IMR-90 (cell line): Measurements from ENCODE around the gene DUSP6. TPM values are rescaled to one million over a fixed set of nuclear protein-coding genes. Genes with fewer than 3 reads are reported as not detected.

Experiments
- ATAC-seq: fragments of 200-7000 bp; cut with Tn5 transposase; 2 replicates; pipeline ENCODE4 v1.9.1; 2020; ENCODE audit warnings: low read depth, mild to moderate bottlenecking, moderate library complexity
- BruUV-seq: library from RNA; stranded (reverse); fragments of 400-500 nt; replicated peaks from 2 replicates; lab custom pipeline; 2021; lab: Mats Ljungman, UMichigan
- CTCF ChIA-PET: fragments of 300-600 bp; formaldehyde crosslinking; extraction: SDS; loops from one replicate; lab custom pipeline; 2021; ENCODE audit warnings: antibody characterized with exemption; lab: Yijun Ruan, JAX
- POLR2A ChIA-PET: fragments of 300-600 bp; sonication (Branson Sonifier 250); formaldehyde crosslinking; loops from one replicate; lab custom pipeline; 2022; ENCODE audit warnings: antibody characterized with exemption; ENCODE audit not compliant: unreplicated experiment; lab: Charles Lee
- DNase-seq: peaks from one replicate; pipeline ENCODE4 v3.0.0; 2013
- H2AFZ ChIP-seq: replicated peaks from 2 replicates; pipeline ENCODE3; 2013; ENCODE audit warnings: low read length, mild to moderate bottlenecking; ENCODE audit not compliant: poor library complexity
- H2AK5ac ChIP-seq: 2 replicates; pipeline ENCODE4 v1.6.1; 2013; ENCODE audit warnings: low read depth, low read length, inconsistent platforms
- H2AK9ac ChIP-seq: replicated peaks from 2 replicates; pipeline ENCODE3; 2013; ENCODE audit warnings: mild to moderate bottlenecking, low read depth, low read length, moderate library complexity; ENCODE audit not compliant: poor library complexity
- H2BK120ac ChIP-seq: 2 replicates; pipeline ENCODE4 v1.6.1; 2013; ENCODE audit warnings: low read depth, low read length, inconsistent platforms
- H2BK15ac ChIP-seq: 3 replicates; pipeline ENCODE4 v1.6.1; 2013; ENCODE audit warnings: low read depth, low read length, inconsistent platforms
- H2BK20ac ChIP-seq: 2 replicates; pipeline ENCODE4 v1.6.1; 2013; ENCODE audit warnings: low read depth, mild to moderate bottlenecking, inconsistent platforms, low read length, moderate library complexity
- H2BK5ac ChIP-seq: 2 replicates; pipeline ENCODE4 v1.6.1; 2013; ENCODE audit warnings: mild to moderate bottlenecking, low read depth, low read length, inconsistent platforms; ENCODE audit not compliant: poor library complexity, severe bottlenecking
- H3K14ac ChIP-seq: replicated peaks from 2 replicates; pipeline ENCODE4 v1.6.1; 2013; ENCODE audit warnings: low read depth, low read length, inconsistent platforms
- H3K18ac ChIP-seq: 2 replicates; pipeline ENCODE4 v1.6.1; 2013; ENCODE audit warnings: low read depth, low read length, control low read depth
- H3K23ac ChIP-seq: 2 replicates; pipeline ENCODE4 v1.6.1; 2013; ENCODE audit warnings: low read depth, low read length, inconsistent platforms
- H3K27ac ChIP-seq: 2 replicates; pipeline ENCODE4 v1.5.1; 2013; ENCODE audit warnings: mild to moderate bottlenecking, control low read depth, low read length; ENCODE audit not compliant: insufficient read depth
- H3K27me3 ChIP-seq: 2 replicates; pipeline ENCODE4 v1.6.1; 2013; ENCODE audit warnings: low read length; ENCODE audit not compliant: control insufficient read depth, insufficient read depth
- H3K36me3 ChIP-seq: 2 replicates; pipeline ENCODE4 v1.6.1; 2013; ENCODE audit warnings: low read length, mixed read lengths; ENCODE audit not compliant: control insufficient read depth, insufficient read depth
- H3K4ac ChIP-seq: 2 replicates; pipeline ENCODE4 v1.6.1; 2013; ENCODE audit warnings: low read depth, low read length, inconsistent platforms
- H3K4me1 ChIP-seq: 2 replicates; pipeline ENCODE4 v1.6.1; 2013; ENCODE audit warnings: low read length, mixed read lengths; ENCODE audit not compliant: control insufficient read depth, insufficient read depth
- H3K4me2 ChIP-seq: 2 replicates; pipeline ENCODE4 v1.6.1; 2013; ENCODE audit warnings: low read depth, mild to moderate bottlenecking, control low read depth, low read length, moderate library complexity
- H3K4me3 ChIP-seq: 2 replicates; pipeline ENCODE4 v1.5.1; 2013; ENCODE audit warnings: low read depth, mild to moderate bottlenecking, control low read depth, low read length, moderate library complexity; ENCODE audit not compliant: insufficient read depth
- H3K56ac ChIP-seq: 2 replicates; pipeline ENCODE4 v1.6.1; 2013; ENCODE audit warnings: low read length, inconsistent platforms; ENCODE audit not compliant: insufficient read depth; ENCODE audit errors: extremely low read depth
- H3K79me1 ChIP-seq, 2 experiments: 2 replicates each; pipeline ENCODE4 v1.6.1; 2013; ENCODE audit warnings: low read length in 2 of 2, inconsistent platforms in 1 of 2, low read depth in 1 of 2
- H3K9ac ChIP-seq: 2 replicates; pipeline ENCODE4 v1.6.1; 2013; ENCODE audit warnings: low read depth, low read length, control low read depth
- H3K9me1 ChIP-seq: 2 replicates; pipeline ENCODE4 v1.6.1; 2013; ENCODE audit warnings: low read length, inconsistent platforms; ENCODE audit not compliant: insufficient read depth
- H3K9me3 ChIP-seq: 2 replicates; pipeline ENCODE4 v1.6.1; 2013; ENCODE audit warnings: low read length; ENCODE audit not compliant: control insufficient read depth, insufficient read depth
- H4K20me1 ChIP-seq: 2 replicates; pipeline ENCODE4 v1.6.1; 2013; ENCODE audit warnings: low read length, inconsistent platforms; ENCODE audit not compliant: insufficient read depth
- H4K5ac ChIP-seq: 2 replicates; pipeline ENCODE4 v1.6.1; 2013; ENCODE audit warnings: mild to moderate bottlenecking, low read depth, low read length, control low read depth
- H4K8ac ChIP-seq, 2 experiments: 2 replicates each; pipeline ENCODE4 v1.6.1; 2013; ENCODE audit warnings: low read depth in 2 of 2, low read length in 2 of 2, control low read depth in 1 of 2, inconsistent platforms in 1 of 2
- H4K91ac ChIP-seq: 2 replicates; pipeline ENCODE4 v1.6.1; 2013; ENCODE audit warnings: low read depth, low read length, inconsistent platforms; ENCODE audit not compliant: insufficient read depth
- BHLHE40 ChIP-seq: fragments of 150-350 bp; IDR thresholded peaks from 2 replicates; pipeline ENCODE4 v1.6.1; 2016; ENCODE audit warnings: mild to moderate bottlenecking, low read depth, low read length
- CEBPB ChIP-seq: IDR thresholded peaks from 2 replicates; pipeline ENCODE4 v1.6.1; 2012; ENCODE audit warnings: low read depth, low read length, improper control_type of control experiment
- CHD1 ChIP-seq: IDR thresholded peaks from 2 replicates; pipeline ENCODE4 v1.6.1; 2012; ENCODE audit warnings: low read depth, low read length, improper control_type of control experiment
- FOS ChIP-seq: fragments of 150-350 bp; IDR thresholded peaks from 2 replicates; pipeline ENCODE4 v1.6.1; 2016; ENCODE audit warnings: low read depth, low read length
- MAFK ChIP-seq: IDR thresholded peaks from 2 replicates; pipeline ENCODE4 v1.6.1; 2012; ENCODE audit warnings: low read depth, low read length, improper control_type of control experiment
- MAZ ChIP-seq: IDR thresholded peaks from 2 replicates; pipeline ENCODE4 v1.6.1; 2012; ENCODE audit warnings: low read depth, mild to moderate bottlenecking, low read length, improper control_type of control experiment, moderate library complexity, borderline replicate concordance
- MXI1 ChIP-seq: IDR thresholded peaks from 2 replicates; pipeline ENCODE4 v1.6.1; 2012; ENCODE audit warnings: low read depth, mild to moderate bottlenecking, low read length, moderate library complexity, borderline replicate concordance
- NFE2L2 ChIP-seq: fragments of 150-350 bp; IDR thresholded peaks from 2 replicates; pipeline ENCODE4 v1.6.1; 2016; ENCODE audit warnings: low read depth, mild to moderate bottlenecking, low read length
- POLR2A ChIP-seq: IDR thresholded peaks from 2 replicates; pipeline ENCODE4 v1.6.1; 2012; ENCODE audit warnings: mild to moderate bottlenecking, low read depth, low read length
- RAD21 ChIP-seq: IDR thresholded peaks from 2 replicates; pipeline ENCODE4 v1.6.1; 2012; ENCODE audit warnings: low read length, improper control_type of control experiment
- RCOR1 ChIP-seq: IDR thresholded peaks from 2 replicates; pipeline ENCODE4 v1.6.1; 2012; ENCODE audit warnings: mild to moderate bottlenecking, low read length, improper control_type of control experiment; ENCODE audit not compliant: insufficient replicate concordance
- RFX5 ChIP-seq: IDR thresholded peaks from 2 replicates; pipeline ENCODE4 v1.8.0; 2012; ENCODE audit warnings: low read depth, mild to moderate bottlenecking, low read length, moderate library complexity
- SMC3 ChIP-seq: fragments of 150-350 bp; IDR thresholded peaks from 2 replicates; pipeline ENCODE4 v1.6.1; 2016; ENCODE audit warnings: low read depth, mild to moderate bottlenecking, antibody characterized with exemption, low read length, moderate library complexity
- WGBS, 2 experiments: methylation state at CpG; one replicate each; pipeline versions ENCODE4 v1.1.5 to v1.1.7; 2013; ENCODE audit warnings: missing lambda C conversion rate in 2 of 2; ENCODE audit not compliant: insufficient read length in 1 of 2; ENCODE audit errors: extremely low coverage in 2 of 2; 5-methylcytosine and 5-hydroxymethylcytosine counted together
- dilution Hi-C: fragments of 300-500 bp; cut with HindIII; formaldehyde crosslinking; loops from one replicate; pipeline ENCODE4 v1.14.3; 2018; ENCODE audit warnings: low sequenced_read_pairs; ENCODE audit not compliant: unreplicated experiment
- in situ Hi-C: fragments of 300-500 bp; cut with MboI; formaldehyde crosslinking; loops from 3 replicates; pipeline ENCODE4 v1.14.3; 2019; ENCODE audit warnings: low sequenced_read_pairs, inconsistent platforms, mixed read lengths
- intact Hi-C: fragments of 100-400 bp; cut with micrococcal nuclease; formaldehyde crosslinking; loops from 2 replicates; pipeline ENCODE4 v1.10.0; 2022
- polyA plus RNA-seq, 3 experiments: library from polyadenylated mRNA; depleted of rRNA; stranded (reverse); fragments of >200 nt; gene quantifications; 2 replicates each; pipeline ENCODE4 v1.2.3, GENCODE V29; 2012; ENCODE audit warnings: low replicate concordance in 1 of 3
- total RNA-seq: library from RNA; depleted of rRNA; stranded (reverse); fragments of >200 nt; gene quantifications from 2 replicates; pipeline ENCODE4 v1.2.3, GENCODE V29; 2012
- TF ChIP-seq, protein P1 (sequence below): conservative IDR thresholded peaks from 2 replicates; pipeline ENCODE4 v1.5.1; 2012; ENCODE audit warnings: mild to moderate bottlenecking, low read depth, low read length, improper control_type of control experiment
- TF ChIP-seq, protein P2 (sequence below): fragments of 150-350 bp; IDR thresholded peaks from 2 replicates; pipeline ENCODE4 v1.6.1; 2016; ENCODE audit warnings: low read depth, mild to moderate bottlenecking, low read length, moderate library complexity, borderline replicate concordance
- TF ChIP-seq, protein P3 (sequence below): fragments of 150-350 bp; IDR thresholded peaks from 2 replicates; pipeline ENCODE4 v1.6.1; 2017; ENCODE audit warnings: mild to moderate bottlenecking, antibody characterized with exemption, low read length, low read depth

DUSP6 gene
- total and polyA plus RNA-seq, 2 of the 4 experiments (the other 2 are of a cell fraction) = 38.5 to 70.1 TPM

DNA sequence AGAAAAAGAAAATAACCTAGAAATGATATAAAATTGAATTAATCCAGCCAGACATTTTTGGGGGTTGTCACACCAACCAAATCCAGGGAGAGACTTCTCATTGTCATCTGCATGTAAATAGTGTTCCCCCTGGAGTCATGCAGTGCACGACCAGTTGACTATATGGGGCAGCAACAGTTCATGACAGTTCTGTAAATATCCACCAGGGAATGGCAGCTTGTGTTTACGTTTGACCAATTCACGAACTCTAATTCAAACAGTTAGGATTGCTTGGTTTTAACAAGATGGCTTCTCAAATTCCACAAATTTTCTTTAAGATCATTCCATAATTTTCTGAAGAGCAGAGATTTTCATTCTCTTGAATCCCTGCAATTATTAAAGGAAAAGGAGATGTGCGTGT, 43.4 kb upstream of the DUSP6 start:
- no peak overlapping the region for H3K23ac ChIP-seq
- no peak overlapping the region for H3K14ac ChIP-seq
- no peak overlapping the region for H3K18ac ChIP-seq
- no peak overlapping the region for H2BK120ac ChIP-seq
- DNase-seq = no peak
- H2AK5ac ChIP-seq = no peak overlapping the region
- no peak overlapping the region for H3K27ac ChIP-seq
- TF ChIP-seq CEBPB (no peak), MAFK (no peak), POLR2A (no peak), BHLHE40 (no peak), SMC3 (no peak), RCOR1 (no peak), RAD21 (no peak), NFE2L2 (no peak), MXI1 (no peak), FOS (no peak), RFX5 (no peak), MAZ (no peak), CHD1 (no peak)
- TF ChIP-seq, protein P1, sequence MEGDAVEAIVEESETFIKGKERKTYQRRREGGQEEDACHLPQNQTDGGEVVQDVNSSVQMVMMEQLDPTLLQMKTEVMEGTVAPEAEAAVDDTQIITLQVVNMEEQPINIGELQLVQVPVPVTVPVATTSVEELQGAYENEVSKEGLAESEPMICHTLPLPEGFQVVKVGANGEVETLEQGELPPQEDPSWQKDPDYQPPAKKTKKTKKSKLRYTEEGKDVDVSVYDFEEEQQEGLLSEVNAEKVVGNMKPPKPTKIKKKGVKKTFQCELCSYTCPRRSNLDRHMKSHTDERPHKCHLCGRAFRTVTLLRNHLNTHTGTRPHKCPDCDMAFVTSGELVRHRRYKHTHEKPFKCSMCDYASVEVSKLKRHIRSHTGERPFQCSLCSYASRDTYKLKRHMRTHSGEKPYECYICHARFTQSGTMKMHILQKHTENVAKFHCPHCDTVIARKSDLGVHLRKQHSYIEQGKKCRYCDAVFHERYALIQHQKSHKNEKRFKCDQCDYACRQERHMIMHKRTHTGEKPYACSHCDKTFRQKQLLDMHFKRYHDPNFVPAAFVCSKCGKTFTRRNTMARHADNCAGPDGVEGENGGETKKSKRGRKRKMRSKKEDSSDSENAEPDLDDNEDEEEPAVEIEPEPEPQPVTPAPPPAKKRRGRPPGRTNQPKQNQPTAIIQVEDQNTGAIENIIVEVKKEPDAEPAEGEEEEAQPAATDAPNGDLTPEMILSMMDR = no peak
- TF ChIP-seq, protein P2, sequence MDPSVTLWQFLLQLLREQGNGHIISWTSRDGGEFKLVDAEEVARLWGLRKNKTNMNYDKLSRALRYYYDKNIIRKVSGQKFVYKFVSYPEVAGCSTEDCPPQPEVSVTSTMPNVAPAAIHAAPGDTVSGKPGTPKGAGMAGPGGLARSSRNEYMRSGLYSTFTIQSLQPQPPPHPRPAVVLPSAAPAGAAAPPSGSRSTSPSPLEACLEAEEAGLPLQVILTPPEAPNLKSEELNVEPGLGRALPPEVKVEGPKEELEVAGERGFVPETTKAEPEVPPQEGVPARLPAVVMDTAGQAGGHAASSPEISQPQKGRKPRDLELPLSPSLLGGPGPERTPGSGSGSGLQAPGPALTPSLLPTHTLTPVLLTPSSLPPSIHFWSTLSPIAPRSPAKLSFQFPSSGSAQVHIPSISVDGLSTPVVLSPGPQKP = no peak
- TF ChIP-seq, protein P3, sequence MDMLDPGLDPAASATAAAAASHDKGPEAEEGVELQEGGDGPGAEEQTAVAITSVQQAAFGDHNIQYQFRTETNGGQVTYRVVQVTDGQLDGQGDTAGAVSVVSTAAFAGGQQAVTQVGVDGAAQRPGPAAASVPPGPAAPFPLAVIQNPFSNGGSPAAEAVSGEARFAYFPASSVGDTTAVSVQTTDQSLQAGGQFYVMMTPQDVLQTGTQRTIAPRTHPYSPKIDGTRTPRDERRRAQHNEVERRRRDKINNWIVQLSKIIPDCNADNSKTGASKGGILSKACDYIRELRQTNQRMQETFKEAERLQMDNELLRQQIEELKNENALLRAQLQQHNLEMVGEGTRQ = no peak
- no peak for ATAC-seq
- H2BK5ac ChIP-seq = no peak overlapping the region
- H4K20me1 ChIP-seq = no peaks in the 10 kb centered on the region
- dilution Hi-C loops (no loop called here), intact Hi-C loops (no loop called here), in situ Hi-C loops (no loop called here)
- no peak overlapping the region for H2BK20ac ChIP-seq
- no peak overlapping the region for H2AK9ac ChIP-seq
- ChIA-PET POLR2A (no interaction called here), CTCF (no interaction called here)
- H3K79me1 ChIP-seq = 0 out of 4 replicates have a peak, but pooled peaks cover 0 to 3% of the 10 kb centered on the region in 2 experiments
- no peak overlapping the region for H3K56ac ChIP-seq
- H2BK15ac ChIP-seq = no peak overlapping the region
- BruUV-seq = no TSS peak
- no peaks in the 10 kb centered on the region for H3K9me3 ChIP-seq
- 100% methylated on average over 1 of the region's 4 CpGs; no CpG with 5 or more reads in 1 of the 2 experiments for WGBS, 2 experiments
- H4K91ac ChIP-seq = no peak overlapping the region
- H2AFZ ChIP-seq = no peak overlapping the region
- H3K4me2 ChIP-seq = no peak overlapping the region; the same call in 1 of the 2 replicates
- H3K27me3 ChIP-seq = no peaks in the 10 kb centered on the region
- no peak overlapping the region for H4K5ac ChIP-seq
- H3K36me3 ChIP-seq = no peaks in the 10 kb centered on the region
- H3K4me3 ChIP-seq = no peak overlapping the region
- peaks cover 9% of the 10 kb centered on the region for H3K9me1 ChIP-seq
- H3K4ac ChIP-seq = no peak overlapping the region
- H4K8ac ChIP-seq = peak overlapping the region in 1 of 2 experiments; percentile 4; a peak in 1 of 4 replicates
- H3K9ac ChIP-seq = no peak overlapping the region
- peaks cover 7% of the 10 kb centered on the region for H3K4me1 ChIP-seq
